Stimulated activated CD8-positive, alpha-beta memory T cell treated with anti-CD3 and anti-CD28 coated beads, Interleukin-12 subunit alpha, Interleukin-12 subunit beta, amount 100 ng/mL, for 24 hours (primary cell): ENCODE results near the gene GLIS2.
A peak's percentile ranks its signal among the peaks of the same experiment; 100 is the strongest.

Experiments used
- DNase-seq: peaks from one replicate; pipeline ENCODE4 v3.0.0-alpha.2; 2020; ENCODE audit errors: extremely low read depth

The GLIS2 gene

GRCh38 chr16:4297480-4297879 lies 18.4 kb upstream of the GLIS2 start:
- DNase-seq: no peak

DNA sequence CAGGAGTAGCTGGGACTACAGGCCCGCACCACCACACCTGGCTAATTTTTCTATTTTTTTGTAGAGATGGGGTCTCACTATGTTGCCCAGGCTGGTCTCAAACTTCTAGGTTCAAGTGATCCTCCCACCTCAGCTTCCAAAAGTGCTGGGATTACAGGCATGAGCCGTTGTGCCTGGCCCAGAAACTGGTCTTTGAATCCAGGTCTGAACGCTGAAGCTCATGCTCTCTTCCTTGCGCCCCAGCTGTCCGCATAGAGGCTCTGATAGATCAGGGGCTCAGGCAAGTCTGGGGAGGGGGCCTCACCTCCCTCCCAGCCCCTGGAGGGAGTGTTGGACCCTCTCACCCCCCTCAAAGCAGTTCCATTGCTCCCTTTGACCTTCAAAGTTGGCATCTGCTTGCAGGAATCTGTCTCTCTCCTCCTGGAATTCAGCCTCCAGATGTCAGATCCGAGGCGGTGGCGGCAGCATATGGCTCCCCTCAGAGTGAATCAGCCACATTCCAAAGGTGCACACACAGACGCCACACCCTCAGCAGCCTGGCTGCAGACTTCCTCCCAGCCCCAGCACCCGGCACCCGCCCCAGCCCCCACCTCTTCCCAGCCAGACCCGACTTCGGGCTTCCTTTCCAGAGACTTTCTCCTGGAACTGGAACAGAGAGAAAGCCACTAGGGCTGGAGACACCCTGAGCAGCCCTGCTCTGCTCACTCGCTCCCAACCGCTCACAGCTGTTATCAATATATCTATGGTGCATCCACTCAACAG lies 16.9 kb upstream of the GLIS2 start:
- DNase-seq: no peak

- no peak for DNase-seq
These were observed 14.7 kb upstream of the GLIS2 start for GRCh38 chr16:4301177-4301576.

DNA sequence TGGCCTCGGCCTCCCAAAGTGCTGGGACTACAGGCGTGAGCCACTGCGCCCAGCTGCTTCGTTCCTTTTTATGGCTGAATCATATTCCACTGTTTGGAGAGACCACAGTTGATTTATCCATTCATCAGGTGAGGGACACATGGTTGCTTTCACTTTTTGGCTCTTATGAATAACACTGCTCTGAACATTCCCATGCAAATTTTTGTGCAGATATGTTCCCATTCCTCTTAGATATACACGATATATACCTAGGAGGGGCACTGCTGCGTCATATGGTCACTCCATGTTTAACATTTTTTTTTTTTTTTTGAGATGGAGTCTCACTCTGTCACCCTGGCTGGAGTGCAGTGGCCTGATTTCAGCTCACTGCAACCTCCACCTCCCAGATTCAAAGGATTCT lies 13.9 kb upstream of the GLIS2 start:
- DNase-seq: no peak

GRCh38 chr16:4303973-4304372 lies 11.9 kb upstream of the GLIS2 start:
- DNase-seq: no peak

DNA sequence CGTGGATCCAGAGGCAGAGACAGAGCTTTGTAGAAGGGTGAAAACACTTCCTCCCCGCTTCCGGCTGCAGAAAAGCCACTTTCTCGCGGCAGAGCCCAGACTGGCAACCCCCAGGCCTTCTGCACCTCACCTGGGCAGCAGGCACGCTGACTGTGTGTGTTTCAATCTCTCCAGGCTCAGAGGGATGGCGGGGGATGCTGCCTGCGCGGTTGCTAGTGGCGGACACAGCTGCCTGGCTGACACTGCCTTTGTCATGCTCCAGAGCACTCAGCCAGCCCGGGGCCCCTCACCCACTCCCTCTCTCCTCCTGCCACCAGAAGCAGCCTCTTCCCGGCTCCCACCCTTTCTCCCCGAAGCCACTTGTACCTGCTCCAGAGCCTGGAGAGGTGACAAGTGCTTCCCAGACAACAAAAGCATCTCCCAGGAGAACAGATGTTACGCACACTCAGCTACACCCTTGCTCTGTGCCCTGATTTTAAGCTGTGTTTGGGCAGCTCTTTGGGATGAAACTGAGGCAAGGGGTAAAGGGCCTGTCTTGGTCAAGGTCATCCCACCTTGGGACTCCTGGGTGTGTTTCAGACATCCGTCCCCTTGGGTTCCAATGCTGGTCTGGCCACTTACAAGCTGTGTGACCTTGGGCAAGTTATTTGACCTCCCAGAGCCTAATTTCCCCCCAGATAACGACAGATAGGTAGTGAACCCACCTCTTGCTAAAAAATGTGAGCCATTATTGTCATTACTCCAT lies 9.2 kb upstream of the GLIS2 start:
- DNase-seq: no peak

- DNase-seq: peak; percentile 91
These were observed 8.4 kb upstream of the GLIS2 start for GRCh38 chr16:4307215-4308037.

DNA sequence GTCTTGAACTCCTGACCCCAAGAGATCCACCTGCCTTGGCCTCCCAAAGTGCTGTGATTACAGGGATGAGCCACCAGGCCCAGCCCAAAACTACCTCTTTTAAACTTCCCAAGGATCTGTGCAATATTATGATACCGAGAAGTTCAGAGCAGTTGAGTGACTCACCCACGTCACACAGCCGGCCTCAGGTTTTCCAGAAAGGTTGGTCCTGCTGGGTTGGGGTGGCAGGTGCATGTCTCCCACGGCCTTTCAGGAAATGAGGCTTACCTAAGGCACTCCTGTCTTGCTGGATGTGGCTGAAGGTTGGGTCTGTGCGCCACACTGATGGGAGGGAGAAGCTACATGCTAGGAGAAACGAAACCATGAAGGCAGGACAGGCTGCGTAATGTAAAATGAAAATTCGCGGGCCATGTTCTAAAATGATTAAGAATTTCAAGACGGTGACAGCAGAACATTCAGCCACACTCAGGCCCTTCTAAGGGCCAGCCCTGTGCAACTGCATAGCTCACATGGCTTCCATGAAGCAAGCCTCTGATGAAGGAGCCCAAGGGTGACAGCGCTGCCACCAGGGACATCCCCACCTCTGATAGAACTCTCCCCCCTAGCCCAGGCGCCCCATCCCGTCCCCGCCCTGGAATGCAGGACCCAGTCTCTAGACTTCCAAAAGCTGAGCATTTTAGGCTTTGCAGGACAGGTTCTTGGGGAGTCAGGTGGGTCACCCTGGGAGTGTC lies 6.6 kb upstream of the GLIS2 start:
- DNase-seq: no peak

- no peak for DNase-seq
These were observed 6.0 kb upstream of the GLIS2 start for GRCh38 chr16:4309833-4310266.

- DNase-seq: no peak
These were observed 2.0 kb upstream of the GLIS2 start for GRCh38 chr16:4313563-4314531.

- DNase-seq: no peak
These were observed 1.2 kb upstream of the GLIS2 start for GRCh38 chr16:4314532-4315185.

DNA sequence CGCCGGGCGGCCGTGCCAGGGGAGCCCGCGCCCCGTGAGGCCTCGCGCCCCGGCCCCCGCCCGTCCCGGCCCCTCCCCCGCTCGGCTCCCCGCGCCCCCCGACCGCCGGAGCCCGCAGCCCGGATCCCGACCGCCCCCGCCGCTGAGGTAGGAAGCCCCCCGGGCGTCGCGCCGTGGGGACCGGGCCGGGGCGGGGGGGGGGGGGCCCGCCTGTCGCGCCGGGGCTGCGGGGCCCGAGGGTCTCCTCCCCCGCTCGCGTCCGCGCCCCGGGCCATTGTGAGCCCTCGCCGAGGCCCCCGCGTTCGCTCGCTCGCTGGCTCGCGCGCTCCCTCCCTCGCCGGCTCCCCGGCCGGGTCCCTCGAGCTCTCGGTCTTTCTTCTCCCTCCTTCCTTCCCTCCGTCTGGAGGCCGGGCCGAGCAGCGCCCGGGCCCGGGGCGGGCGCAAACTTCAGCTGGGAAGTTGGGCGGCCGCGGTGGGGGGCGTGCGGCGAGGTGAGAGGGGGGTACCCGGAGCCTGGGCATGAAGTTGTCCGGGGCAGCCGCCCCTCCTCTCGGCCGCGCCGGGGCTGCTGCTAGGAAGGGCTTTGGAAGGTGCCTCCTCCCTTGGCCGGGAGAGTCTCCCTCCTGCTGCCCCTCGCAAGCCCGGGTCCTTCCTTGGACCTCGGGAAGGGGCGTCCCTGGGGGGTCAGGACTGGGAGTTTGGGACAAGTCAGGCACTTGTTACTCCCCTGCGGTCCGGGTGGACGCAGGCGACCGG lies 419 bp downstream of the GLIS2 start:
- no peak for DNase-seq

DNA sequence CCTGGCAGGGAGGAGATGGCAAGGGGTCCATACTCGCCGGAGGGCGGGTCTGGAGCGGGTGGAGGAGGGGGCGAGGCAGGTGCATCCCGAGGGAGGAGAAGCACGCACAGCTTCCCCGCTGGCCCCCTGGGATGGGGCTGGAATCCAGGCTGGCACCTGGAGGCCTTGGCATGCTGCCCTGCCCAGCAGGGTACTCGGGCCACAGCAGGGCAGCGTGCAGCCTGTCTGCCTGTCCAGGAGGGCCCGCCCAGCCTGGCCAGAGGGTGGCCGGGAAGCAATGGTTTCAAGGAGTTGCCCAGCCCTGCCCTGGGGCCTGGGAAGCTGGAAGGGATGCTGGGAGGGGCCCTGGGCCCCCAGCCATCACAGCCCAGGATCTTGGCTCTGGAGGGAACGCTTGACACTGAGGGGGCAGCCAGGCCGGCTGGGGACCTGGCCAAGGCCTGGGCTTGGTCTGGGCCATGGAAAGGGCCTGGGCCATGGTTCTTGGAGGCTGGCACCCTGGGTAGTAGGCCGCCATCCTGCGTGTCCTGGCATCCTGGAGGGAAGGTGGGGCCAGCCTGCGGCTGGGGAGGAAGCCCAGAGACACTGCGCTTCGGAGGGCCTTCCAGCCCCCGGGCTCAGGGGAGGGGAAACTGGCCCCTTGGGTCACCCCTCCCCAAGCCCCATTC lies 1.1 kb downstream of the GLIS2 start:
- no peak for DNase-seq

DNA sequence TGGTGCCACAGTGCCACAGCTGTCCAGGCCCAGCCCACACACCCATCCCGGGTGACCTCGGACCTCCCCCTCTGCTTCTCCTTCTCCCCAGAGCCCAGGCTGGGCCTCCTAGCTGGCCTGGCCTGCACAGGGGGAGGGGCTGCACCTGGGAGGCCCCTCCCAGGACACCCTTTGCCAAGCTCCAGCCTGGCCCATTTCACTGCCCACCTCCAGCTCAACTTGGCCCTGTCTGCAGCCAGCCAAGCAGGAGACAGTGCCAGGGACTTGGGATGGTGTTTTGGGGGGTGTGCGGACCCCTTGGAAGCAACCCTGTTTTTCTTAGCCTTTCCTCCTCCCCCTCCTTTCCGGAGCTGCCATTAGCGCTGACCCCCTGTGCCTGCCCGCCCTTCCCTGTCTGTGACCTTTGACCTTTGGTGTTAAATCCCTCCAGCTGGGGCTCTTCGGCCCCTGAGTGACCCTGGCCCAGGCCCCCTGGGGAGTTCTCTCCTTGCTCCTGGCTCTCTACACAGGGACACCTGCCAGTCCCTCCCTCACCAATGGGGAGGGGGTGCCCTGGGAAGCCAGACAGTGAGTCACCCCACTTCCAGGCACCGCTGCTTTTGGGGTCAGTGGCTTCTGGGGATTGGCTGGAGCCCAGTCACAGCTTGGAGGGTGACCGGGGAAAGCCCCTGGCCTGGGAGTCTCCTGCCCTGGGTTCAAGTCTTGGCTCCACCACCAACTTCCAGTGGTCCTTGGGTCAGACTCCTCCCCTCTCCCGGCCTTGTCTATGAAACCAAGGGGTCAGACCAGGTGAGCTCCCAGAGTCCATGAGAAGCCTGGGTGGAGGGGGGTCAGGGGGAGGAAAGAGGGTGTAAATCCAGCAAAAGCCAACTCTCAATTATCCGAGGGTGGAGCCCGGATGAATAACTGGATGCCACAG lies 1.9 kb downstream of the GLIS2 start:
- DNase-seq: no peak

DNA sequence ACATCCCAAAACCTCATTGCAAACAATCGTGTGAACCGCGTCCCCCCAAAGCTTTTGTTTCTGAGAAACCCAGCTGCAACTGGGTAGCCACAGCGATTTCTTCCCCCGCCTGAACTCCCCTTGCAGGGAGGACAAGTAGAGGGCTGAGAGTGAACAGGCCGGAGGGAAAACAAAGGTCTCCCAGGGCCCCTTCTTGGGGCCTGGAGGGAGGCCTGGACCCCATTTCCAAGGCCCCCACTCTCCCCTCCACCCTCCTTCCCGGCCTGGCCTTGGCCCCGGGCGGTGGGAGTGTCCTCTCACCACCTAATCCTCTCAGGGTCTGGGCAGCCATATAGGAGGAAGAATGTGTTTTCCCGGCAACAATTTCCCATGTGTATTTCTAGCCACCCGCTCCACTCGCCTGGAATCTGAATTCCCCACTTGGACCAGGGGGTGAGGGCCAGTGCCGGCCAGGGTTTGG lies 2.6 kb downstream of the GLIS2 start:
- no peak for DNase-seq

DNA sequence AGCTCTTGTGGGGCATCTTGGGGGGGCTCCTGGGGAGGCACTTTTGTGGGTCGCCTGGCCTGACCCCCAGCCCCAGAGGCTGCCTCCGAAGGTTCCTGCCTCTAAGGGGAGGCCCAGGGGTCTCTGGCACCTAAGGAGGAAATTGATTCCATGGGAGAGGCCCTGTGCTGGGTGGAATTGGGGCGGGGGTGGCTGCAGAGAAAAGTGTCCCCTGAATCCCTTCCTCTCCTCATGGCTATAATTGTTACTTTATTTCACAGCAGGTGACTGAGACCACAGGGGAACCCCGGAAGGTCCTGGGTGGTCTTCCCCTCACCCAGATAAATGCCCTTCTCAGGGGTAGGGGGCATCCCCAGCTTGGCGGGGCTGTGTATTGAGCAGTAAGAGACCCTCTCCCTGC lies 3.1 kb downstream of the GLIS2 start:
- DNase-seq: no peak
